Muscle of arm (tissue), 12 donors: ENCODE data around the gene SRPK1. TPM values are rescaled to one million over a fixed set of nuclear protein-coding genes. Genes with fewer than 3 reads are reported as not detected.
"Not testable (repeated sequence)": the region's sequence is repeated elsewhere in the genome, so short reads cannot be mapped to it uniquely, and the experiment has no call there.

Experiments
- DNase-seq: peaks from one replicate; pipeline ENCODE4 v3.0.0-alpha.2; 2013
- polyA plus RNA-seq, 12 donors: library from polyadenylated mRNA; unstranded; fragments of 120-200 nt; gene quantifications; one replicate each; pipeline ENCODE4 v1.2.1, GENCODE V29; 2013; ENCODE audit not compliant: insufficient read length in 12 of 12

The SRPK1 gene
- polyA plus RNA-seq, 12 donors = 13.4 to 36.5 (median 19.7) TPM; not detected in 1

DNA sequence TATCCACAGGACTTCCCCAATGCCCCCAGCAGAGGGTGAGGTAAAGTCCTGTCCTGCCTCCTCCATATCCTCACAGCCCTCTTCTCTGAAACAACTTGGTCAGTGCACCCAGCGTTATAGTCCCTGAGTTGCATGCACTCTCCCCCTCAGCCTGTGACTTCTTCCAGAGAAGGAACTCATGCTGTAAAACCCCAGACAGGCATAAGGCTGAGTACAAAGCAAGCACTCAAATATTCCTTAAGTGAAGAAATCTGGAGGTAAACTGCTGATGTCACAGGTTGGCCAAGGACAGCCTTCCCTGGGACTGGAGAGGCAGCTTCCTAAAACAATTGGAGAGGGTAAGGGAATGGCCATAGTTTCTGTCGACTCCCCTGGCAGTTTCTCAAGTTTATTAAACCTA is 12.9 kb upstream of the SRPK1 start:
- DNase-seq = no peak

DNA sequence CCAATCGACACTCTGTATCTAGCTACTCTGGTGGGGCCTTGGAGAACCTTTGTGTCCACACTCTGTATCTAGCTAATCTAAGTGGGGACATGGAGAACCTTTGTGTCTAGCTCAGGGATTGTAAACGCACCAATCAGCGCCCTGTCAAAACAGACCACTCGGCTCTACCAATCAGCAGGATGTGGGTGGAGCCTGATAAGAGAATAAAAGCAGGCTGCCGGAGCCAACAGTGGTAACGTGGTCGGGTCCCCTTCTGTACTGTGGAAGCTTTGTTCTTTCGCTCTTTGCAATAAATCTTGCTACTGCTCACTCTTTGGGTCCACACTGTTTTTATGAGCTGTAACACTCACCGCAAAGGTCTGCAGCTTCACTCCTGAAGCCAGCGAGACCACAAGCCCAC is 11.0 kb upstream of the SRPK1 start:
- DNase-seq = not testable (repeated sequence)

DNA sequence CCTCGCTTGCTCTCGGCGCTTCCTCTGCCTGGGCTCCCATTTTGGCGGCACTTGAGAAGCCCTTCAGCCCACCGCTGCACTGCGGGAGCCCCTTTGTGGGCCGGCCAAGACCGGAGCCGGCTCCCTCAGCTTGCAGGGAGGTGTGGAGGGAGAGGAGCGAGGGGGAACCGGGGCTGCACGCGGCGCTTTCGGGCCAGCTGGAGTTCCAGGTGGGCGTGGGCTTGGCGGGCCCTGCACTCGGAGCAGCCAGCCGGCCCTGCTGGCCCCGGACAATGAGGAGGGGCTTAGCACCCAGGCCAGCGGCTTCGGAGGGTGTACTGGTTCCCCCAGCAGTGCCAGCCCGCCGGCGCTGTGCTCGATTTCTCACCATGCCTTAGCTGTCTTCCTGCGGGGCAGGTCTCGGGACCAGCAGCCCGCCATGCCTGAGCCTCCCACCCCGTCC is 10.2 kb upstream of the SRPK1 start:
- no peak for DNase-seq

DNA sequence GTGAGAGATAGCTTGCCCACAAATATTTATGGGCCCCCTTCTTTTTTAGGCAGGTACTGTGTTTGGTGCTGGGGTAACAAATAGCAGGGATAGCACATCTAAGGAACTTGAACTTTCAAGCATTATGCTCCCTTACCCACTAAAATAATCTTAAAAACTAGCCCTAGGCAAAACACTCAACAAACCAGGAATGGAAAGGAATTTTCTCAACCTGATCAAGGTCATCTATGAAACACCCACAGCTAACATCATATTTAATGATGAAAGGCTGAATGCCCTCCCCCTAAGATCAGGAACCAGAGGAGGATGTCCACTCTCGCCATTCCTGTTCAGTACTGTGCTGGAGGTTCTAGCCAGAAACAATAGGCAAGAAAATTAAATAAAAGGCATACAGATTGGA is 8.7 kb upstream of the SRPK1 start:
- no peak for DNase-seq

DNA sequence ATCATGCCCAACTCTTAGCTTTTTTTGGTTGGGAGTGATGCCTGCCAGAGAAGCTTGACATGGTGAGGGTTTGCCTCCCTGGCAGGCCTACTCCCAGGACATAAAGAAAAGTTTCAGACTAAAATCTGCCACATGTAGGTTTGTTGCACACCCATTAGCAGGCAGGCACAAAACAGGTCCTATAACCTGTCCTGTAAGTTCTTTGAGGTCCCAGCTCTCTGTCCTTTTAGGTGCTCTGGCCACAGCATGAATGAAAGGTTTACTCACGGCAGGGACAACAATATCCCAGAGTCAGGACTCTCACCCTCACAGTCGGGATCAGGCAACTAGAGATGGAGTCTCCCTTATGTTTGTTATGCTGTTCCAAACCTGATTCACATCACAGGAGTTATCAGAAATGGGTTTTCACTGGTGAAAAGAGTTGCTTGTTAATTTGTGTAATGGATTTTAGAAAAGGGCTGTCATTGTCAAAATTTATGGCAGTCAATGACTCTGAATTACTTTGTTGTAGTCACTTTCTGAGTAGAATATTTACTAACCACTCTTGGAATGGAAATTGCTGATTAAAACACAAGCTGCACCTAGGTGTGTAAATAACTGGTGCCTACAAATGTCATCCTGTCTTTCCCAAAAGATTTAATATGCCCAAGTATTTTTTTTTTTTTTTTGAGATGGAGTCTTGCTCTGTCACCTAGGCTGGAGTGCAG is 5.8 kb upstream of the SRPK1 start:
- no peak for DNase-seq

DNA sequence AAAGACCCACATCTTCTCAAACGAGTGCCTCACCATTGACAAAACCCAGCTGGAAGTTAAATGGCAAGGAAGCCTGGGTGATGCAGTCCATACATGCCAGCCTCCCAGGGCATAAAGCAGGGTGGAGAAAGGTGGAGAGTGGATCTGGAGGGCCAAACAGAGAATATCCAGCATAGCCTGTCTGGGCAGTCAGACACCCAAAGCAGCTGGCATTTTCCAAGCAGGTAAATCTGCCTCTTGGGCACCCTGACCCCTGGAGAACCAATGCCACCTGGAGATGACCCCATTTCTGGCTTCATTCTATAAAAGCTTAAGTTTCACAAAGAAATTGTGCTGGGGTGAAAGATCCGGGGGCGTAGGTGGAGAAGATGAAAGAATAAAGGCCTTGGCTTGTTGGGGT is 5.1 kb upstream of the SRPK1 start:
- no peak for DNase-seq

DNA sequence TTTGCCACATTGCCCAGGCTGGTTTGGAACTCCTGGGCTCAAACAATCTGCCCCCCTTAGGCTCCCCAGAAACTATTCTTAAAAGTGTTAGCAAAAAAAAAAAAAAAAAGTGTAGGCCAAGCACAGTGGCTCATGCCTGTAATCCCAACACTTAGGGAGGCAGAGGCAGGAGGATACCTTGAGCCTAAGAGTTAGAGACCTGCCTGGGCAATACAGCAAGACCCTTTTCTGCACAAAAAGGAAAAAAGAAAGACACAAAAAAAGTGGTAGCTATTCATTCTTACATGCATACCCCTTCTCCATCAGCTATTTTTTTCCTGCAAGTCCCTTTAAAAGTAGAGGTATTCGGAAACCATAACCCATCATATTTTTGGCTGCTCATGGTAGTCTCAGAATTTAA is 3.2 kb upstream of the SRPK1 start:
- DNase-seq = no peak

DNA sequence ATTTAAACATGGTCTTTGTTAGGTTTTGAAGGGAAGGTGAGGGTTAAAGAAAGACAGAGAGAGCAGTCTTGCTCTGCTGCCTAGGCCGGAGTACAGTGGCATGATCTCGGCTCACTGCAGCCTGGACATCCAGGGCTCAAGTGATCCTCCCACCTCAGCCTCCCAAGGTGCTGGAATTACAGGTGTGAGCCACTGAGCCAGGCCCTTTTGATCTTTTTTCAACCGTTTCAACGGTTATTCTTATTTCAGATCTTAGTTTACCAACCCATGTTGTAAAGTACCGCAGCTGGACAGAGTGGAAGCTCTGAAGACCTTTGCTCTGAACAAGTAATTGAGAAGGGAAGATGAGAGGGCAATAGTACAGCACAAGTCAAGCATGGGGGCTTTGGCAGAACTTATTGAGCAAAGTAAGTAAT is 1.2 kb upstream of the SRPK1 start:
- no peak for DNase-seq

DNA sequence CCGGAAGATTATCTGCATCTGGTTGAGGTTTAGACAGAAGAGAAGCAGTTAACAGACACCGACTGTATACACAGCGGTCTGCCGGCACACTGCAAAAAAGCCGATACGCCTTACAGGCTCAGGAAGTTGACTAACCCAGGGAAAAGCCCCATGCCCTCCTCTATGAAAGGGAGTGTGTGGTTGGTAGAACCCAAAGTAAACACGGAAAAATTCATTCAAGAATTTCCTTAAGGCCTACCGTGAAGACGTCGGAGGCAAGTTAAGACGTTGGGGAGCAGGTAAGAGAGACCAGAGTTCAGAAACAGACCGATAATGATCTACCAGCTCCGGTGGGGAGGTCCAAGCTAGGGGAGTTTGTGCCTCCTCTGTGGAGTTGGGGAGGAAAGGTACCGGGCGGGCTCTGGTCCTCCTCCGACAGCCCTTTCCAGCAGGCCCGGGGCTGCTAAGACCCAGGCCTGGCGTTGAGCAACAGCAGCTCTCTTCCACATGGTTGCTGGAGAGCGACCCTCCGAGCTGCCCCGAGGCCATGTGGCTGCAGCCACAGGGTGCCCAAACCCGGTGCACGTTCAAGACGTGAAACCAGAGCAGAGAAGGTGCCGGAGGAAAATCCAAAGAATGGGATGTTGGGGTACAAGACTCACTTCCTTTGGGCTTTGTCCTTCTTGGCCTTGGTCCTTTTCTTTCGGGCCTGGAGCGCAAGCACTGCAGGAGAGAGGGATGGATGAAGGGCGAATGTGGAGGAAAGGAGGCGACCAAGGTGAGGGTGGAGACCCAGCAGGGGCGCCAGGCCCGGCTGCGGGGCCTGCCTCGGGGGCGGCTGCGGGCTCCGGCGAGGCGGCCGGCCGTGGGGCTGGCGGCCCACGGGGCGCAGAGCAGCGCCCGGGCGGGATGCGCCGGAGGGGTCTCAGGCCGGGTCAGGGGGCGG is 809 bp downstream of the SRPK1 start:
- peak; percentile 17 for DNase-seq

DNA sequence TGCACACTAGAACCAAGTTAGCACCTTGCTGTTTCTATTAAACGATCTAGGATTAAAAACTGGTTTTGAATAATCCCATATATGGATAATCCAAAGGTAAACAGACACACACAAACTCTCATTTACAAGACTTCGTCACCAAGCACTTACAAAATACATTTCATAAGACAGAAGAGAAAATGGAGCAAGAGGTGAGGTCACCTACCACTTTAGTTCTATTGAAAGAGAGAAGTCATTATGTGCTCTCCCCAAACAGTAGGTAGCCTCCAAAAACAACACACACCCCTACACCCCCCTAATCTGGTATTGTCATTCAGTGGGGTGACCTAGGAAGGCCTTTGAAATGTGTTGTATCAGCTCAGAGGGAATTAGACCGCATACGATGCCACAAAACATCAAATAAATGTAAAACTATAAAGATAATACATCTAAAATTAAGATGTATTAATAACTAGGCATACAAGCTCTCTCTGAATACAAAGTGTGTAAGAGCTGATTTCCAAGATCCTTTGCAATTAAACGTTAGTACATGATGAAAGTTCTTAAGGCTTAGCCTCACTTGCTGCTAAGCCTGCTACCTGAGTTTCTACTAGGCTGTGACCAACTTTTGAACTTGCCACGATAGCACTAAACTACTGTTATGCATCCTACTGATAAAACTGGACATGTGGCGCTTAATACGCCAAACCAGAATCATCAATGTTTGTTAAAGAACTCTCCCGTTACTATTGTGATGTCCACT is 1.6 kb downstream of the SRPK1 start:
- no peak for DNase-seq

DNA sequence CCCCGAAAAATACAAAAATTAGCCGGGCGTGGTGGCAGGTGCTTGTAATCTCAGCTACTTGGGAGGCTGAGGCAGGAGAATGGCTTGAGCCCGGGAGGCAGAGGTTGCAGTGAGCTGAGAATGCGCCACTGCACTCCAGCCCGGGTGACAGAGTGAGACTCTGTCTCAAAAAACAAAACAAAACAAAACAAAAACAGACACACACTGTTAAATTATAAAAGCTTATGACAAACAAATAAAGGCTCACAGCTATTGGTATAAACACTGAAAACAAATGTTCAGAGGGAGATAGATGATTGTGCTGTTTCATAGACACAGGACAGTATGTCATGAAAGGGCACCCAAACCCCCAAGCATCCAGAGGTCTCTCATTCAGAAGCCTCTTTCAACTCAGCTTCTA is 4.0 kb downstream of the SRPK1 start:
- DNase-seq = not testable (repeated sequence)

DNA sequence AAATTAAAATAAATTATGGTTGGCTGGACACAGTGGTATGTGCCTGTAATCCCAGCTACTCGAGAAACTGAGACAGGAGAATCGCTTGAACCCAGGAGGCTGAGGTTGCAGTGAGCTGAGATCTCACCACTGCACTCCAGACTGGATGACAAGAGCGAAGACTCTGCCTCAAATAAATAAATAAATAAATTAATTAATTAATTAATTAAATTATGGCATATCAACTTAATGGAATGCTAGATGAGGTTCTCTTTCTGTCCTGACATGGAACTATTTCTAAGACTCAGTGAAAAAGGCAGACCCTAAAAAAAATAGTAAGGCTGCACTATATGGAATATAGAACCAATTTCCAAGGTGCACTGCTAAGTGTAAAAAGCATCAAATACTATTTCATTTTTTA is 4.8 kb downstream of the SRPK1 start:
- DNase-seq = no peak

DNA sequence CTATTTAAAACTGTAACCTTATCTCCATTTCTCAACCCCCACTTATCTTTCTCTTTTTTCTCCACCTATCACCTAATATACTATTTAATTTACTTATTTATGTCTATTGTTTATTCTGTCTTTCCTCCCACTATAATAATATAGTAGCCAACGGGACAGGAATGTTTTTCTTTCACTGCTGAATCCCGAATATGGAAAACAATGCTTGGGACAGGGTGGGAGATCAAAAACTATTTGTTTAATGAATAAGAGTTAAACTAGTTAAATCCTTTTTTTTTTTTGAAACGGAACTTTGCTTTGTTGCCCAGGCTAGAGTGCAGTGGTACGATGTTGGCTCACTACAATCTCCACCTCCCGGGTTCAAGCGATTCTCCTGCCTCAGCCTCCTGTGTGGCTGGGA is 6.4 kb downstream of the SRPK1 start:
- DNase-seq = no peak

DNA sequence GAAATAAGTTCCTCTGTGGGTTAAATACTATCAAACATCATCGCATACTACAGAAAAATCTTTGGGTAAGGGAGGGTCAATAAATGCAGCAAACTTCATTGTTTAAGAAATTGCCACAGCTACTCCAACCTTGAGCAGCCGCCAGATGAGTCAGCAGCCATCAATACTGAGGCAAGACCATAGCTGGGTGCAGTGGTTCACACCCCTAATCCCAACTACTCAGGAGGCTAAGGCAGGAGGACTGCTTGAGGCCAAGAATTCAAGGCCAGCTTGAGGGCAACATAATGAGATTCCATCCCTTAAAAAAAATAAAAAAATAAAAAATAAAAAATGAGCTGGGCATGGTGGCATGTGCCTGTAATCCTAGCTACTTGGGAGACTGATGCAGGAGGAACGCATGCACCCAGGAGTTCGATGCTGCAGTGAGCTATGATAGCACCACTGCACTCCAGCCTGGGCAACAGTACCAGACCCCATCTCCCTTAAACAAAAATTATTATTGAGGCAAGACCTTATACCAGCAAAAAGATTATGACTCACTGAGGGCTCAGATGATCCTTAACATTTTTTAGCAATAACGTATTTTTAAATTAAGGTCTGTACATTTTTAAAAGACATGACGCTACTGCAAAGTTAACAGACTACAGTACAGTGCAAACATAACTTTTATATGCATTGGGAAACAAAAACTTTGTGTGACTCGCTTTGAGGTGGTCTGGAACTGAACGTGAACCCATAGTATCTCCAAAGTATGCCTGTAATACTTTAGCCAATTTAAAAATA is 8.8 kb downstream of the SRPK1 start:
- no peak for DNase-seq

DNA sequence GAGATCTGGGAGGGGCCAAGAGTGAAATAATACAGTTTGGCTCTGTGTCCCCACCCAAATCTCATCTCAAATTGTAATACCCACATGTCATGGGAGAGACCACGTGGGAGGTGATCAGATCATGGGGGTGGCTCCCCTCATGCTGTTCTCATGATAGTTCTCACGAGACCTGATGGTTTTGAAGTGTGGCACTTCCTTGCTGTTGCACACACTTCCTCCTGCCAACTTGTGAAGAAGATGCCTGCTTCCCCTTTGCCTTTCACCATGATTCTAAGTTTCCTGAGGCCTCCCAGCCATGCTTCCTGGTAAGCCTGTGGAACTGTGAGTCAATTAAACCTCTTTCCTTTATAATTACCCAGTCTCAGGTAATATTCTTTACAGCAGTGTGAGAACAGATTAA is 11.3 kb downstream of the SRPK1 start:
- DNase-seq = not testable (repeated sequence)

DNA sequence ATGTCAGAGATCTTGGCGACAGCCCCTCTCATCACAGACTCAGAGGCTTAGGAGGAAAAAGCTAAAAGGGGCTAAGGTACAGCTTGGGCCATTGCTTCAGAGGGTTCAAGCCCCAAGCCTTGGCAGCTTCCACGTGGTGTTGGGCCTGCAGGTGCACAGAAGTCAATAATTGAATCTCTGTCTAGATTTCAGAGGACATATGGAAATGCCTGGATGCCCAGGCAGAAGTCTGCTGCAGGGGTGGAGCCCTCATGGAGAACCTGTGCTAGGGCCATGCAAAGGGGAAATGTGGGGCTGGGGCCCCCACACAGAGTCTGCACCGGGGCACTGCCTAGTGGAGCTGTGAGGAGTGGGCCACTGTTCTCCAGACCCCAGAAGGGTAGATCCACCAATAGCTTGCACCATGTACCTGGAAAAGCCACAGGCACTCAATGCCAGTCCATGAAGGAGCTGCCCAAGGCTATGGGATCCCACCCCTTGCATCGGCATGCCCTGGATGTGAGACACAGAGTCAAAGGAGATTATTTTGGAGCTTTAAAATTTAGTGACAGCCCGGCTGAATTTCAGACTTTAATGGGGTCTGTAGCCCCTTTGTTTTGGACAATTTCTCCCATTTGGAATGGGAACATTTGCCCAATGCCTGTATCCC is 12.0 kb downstream of the SRPK1 start:
- not testable (repeated sequence) for DNase-seq

DNA sequence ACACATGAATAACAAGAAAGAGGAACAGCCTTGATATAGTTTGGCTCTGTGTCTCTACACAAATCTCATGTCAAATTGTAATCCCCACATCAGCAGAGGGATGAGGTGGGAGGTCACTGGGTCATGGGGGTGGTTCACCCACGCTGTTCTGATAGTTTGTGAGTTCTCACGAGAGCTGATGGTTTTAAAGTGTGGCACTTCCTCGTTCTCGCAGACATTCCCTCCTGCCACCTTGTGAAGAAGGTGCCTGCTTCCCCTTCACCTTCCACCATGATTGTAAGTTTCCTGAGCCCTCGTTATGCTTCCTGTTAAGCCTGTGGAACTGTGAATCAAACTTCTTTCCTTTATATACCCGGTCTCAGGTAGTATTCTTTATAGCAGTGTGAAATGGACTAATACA is 13.1 kb downstream of the SRPK1 start:
- no peak for DNase-seq

DNA sequence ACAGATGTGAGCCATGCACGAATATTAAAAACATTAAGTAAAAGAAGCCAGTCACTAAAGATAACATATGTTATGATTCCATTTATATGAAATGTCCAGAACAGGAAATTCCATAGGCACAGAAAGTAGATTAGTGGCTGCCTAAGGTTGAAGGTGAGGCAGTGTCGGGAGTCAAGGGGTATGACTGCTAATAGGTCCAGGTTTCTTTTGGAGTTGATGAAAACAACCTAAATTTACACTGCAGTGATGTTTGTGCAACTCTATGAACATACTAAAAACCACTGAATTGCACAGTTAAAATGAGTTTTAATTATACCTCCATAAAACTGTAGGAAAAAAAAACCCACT is 14.4 kb downstream of the SRPK1 start:
- no peak for DNase-seq

DNA sequence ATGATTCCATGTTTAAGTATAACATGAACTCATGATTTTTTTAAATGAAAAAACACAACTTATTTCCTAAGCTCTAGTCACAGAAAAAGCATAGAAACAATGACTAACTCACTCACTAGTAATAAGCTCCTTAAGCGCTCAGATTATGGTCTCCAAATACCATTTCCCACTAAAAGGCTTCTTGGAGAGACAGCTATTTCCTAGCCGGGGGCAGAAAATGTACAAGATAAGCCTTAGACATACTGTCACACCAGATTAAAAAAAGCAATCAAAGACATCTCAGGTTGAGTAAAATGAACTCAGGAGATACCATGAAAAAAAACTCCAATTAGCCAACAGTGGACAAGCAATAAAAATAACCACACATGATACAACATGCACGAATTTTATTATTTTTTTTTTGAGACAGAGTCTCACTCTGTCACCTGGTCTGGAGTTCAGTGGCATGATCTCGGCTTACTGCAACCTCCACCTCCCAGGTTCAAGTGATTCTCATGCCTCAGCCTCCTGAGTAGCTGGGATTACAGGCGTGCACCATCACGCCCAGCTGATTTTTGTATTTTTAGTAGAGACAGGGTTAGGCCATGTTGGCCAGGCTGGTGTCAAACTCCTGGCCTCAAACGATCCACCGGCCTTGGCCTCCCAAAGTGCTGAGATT is 14.9 kb downstream of the SRPK1 start:
- DNase-seq = no peak

DNA sequence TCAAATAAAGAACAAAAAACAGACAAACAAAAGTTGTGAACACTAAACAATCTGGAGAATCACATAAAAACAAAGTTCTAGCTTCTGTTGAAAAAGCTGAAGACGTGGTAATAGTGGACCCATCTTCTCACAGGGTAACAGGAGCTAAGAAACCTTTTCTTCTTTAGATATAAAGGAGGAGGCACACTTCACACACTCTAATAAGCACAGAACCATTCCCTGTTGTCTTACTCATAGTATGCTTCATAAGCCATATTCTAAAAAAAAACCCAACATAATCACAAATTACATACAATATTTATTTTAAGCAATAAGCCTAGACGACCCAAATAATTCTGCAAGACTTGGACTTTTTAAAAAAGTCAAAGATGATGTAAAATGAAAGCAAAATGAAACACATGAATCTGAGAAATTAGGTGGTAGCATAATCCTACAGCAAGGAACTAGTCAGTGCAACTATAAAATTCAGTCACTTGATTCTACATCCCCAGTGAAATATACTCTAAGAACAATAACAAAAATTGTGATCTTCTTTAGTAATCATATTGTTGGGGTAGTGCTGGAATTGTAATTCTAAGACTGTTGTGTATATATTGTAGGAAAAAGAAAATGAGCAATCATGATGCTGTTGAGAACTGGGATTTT is 15.6 kb downstream of the SRPK1 start:
- DNase-seq = no peak
